GM21423 (cell line): Measurements from ENCODE around the gene VKORC1.
A peak's percentile ranks its signal among the peaks of the same experiment; 100 is the strongest.

Experiments used
- ATAC-seq: cut with Tn5 transposase; IDR thresholded peaks from one replicate; pipeline ENCODE4 v1.9.1; 2021; ENCODE audit warnings: mild to moderate bottlenecking, moderate library complexity; ENCODE audit not compliant: unreplicated experiment

VKORC1 gene

DNA sequence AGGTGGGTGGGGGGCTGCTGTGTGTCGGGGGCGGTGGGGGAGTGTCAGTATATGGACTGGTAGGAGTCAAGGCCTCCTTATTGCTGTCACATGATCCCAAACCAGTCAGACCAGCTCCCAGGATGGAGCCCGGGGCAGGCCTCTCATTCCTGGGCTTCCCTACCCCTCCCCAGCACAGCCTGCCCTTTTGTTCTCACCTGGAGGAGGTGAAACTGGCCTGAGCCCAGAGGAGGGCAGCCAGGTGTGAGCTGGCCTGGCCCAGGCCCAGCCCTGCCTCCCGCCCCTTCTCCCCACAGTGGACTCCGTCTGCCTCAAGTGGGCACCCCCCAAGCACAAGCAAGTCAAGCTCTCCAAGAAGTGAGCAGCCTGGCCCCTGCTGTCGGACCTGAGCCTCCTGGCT is 36.3 kb upstream of the VKORC1 start:
- no peak for ATAC-seq

GRCh38 chr16:31130336-31130891 is 35.8 kb upstream of the VKORC1 start:
- no peak for ATAC-seq

DNA sequence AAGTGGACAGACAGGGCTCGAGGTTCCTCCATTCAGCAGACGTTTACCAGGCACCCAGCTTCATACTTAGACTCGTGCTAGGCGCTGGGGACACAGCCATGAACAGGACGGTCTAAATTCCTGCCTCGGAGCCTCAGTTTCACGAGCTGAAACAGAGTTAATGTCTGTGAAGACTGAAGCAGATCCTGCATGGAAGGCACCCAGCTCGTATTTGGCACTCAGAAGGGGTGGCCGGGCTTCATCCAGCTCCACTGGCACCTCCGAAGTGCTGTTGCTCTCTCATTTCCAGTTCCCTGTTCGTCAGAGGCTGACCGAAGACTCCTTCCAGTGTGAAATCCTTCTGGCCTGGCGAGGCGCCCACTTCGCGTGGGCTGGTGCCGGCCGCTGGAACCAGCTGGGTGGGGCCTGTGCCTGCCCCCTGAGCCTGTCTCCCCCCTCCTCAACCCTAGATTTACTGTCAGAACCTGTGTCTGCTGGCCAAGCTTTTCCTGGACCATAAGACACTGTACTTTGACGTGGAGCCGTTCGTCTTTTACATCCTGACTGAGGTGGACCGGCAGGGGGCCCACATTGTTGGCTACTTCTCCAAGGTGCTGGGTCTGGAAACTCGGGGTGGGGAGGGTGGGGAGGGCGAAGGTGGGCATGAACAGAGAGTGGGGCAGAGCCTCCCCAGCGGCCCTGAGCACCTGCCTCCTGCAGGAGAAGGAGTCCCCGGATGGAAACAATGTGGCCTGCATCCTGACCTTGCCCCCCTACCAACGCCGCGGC is 35.2 kb upstream of the VKORC1 start:
- ATAC-seq: no peak

DNA sequence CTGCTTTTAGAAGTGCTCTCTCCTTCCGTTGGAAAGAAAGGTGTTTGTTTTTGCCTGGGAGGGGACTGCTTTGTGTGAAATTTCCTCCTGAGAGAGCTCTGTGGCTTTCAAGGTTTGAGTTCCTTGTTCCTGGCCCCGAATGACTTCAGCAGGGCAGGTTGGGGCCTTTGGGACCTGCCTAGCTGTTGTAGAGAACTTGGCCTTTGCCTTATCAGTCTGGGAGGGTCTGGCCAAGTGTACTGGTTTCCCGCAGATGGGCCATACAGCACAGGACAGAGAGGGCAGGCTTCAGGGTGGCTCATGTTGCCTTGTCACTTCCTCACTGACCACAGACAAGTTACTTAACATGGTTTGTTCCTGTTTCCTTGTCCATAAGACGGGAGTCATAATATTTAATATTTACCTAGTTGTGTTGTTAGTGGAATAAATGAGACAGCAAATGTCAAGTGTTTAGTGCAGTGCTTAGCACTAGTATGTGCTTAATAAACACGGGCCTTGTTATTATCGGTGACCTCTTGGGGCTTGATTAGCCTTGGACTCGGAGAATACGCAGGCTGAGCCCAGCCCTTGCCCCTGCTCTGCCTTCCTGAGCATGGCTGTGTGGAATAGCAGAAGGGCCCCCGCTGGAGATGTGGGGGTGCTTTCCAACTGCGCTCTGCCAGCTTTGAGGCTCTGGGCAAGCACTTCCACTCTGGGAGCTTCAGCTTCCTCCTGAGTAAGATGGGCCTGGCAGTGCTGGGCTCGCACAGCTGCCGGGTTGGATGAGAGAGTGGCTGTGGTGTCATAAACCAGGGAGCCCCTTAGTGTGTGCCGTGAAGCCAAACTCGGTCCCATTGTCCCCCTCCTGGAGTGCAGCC is 34.3 kb upstream of the VKORC1 start:
- ATAC-seq: no peak

DNA sequence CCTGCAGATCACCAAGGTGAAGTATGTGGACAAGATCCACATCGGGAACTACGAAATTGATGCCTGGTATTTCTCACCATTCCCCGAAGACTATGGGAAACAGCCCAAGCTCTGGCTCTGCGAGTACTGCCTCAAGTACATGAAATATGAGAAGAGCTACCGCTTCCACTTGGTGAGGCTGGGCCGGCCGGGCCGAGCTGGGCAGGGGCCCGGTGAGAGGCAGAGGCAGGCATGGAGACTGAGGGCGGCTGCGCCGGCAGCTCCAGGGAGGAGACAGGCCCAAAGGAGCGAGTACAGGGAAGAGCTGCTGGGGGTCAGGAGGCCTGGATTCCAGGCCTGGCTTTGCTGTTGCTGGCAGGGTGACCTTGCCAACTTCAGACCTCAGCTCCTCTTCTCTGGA is 32.6 kb upstream of the VKORC1 start:
- ATAC-seq: no peak

DNA sequence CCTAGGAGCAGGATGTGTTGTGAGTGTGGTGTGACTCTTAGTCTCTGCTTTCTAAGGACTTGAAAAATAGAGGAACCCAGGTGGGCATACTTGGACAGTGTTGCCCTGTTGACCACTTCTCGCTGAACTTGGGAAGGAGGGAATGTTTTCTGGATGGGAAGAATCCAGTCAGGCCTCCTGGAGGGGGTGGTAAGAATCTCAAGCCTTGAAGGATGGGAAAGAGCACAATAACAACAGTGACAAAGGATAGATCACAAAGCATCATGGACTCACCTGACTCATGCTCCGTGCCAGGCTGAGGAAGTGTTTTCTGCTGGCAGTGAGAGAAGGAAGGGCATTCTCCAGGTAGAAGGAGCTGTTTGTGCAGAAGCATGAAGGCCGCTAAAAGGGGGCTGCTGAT is 31.2 kb upstream of the VKORC1 start:
- ATAC-seq: no peak

DNA sequence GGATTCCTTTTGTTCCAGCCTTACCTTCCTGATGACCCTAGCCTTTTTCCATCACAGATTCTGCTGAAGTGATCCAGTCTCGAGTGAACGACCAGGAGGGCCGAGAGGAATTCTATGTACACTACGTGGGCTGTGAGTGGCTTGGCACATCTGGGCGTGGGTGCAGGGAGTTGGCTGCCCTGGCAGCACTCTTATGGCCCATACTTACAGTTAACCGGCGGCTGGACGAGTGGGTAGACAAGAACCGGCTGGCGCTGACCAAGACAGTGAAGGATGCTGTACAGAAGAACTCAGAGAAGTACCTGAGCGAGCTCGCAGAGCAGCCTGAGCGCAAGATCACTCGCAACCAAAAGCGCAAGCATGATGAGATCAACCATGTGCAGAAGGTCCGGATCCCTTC is 25.5 kb upstream of the VKORC1 start:
- ATAC-seq: no peak

DNA sequence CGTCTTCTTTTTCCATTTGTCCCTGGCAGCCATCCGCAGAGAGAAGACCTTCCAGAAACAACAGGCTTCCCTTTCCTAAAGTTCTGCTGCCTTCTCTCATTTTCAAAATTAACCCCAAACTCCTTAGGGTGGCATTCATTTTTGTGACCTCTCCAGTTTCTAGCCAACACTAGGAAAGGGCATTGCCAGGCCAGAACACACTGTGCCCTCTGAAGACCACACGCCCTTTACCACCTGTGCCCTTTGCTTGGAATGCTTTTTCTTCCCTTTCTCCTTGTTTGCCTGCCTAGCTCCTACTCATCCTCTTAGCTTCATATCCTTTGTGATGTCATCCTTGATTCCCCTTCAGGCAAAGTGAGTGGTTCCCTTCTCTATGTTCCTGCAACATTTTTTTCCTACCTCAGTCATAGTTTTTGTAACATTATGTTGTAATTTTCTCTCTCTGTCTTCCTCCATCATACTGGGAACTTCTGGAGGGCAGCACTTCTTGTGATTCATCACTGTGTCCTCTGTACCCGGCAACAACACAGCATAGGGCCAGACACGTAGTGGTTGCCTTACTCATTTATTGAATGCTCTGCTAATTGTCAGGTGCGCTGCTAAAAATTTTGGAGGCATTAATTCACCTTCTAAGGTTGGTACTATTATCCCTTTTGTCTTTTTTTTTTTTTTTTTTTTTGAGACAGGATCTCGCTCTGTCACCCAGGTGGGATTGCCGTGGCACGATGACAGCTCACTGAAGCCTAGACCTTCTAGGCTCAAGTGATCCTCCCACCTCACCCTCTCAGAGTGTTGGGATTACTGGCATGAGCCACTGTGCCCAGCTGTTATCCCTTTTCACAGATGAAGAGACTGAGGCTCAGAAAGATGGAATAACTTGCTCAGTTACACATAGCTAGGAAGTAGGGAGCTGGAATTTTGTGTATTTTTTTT is 23.9 kb upstream of the VKORC1 start:
- ATAC-seq: no peak

GRCh38 chr16:31117384-31118222 is 23.0 kb upstream of the VKORC1 start, which contains the start of gene KAT8:
KAT8 (plus strand) TSS chr16:31117664; CDS start chr16:31117682, 18 bp downstream.
- peak; percentile 85 for ATAC-seq

- ATAC-seq: no peak
These were observed 19.9 kb upstream of the VKORC1 start for GRCh38 chr16:31114468-31114867.

DNA sequence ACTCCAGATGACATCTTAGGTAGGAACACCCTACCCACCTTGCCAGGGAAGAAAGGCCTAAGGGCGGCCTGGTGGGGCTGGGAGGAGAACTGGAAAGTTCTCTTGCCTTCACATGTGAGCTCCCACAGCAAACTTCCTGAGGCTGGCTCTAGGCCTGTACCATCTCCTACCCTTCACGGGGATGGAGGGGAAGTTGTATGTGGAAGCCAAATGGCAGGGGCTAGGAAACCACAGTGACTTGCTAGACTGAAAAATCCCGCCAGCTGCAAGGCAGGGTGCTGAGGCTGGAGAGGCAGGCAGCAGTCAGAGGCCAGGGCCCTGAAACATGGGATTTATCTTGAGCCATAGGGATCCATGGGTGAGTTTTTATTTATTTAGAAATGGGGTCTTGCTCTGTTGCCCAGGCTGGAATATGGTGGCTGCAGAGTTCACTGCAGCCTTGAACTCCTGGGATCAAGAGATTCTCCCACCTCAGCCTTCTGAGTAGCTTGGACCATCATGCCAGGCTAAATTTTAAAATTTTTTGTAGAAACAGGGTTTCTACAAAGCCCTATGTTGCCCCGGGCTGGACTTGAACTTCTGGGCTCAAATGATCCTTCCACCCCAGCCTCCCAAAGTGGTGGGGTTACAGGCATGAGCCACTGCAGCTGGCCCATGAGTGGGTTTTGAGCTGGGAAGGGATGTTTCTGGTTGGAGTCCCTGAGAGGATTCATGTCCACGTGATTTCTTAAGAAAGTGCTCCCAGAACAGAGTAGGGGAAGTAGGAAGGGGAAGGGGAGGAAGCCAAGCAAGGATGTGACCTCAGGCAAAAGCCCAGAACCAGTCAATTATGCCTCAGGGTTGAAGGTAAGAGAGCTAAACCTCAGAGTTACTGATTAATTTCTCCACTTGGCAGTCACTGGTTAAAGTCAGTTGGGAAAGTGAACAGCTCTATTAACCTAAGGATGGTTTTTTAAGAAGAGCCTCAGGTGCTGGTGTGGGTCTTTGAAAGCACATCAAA is 18.8 kb upstream of the VKORC1 start:
- no peak for ATAC-seq

DNA sequence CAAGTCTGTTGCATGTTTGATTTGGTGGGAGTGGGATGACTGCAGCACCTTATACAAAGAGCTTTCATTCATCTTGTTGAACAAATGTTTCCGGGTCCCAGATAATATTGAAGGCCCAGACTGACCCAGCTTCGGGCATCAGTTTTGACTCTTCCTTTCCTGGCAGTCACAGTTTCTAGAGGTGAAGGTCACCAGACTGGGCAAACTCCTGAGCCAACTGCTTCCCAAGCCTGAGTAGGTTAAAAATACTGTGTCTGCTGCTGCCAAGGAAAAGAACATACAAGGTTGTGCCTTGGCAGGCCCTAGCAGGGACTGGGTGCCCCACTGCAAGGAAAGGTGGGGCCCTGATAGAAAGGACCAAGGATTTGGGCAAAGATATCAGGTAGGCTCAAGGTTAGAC is 18.1 kb upstream of the VKORC1 start:
- no peak for ATAC-seq

DNA sequence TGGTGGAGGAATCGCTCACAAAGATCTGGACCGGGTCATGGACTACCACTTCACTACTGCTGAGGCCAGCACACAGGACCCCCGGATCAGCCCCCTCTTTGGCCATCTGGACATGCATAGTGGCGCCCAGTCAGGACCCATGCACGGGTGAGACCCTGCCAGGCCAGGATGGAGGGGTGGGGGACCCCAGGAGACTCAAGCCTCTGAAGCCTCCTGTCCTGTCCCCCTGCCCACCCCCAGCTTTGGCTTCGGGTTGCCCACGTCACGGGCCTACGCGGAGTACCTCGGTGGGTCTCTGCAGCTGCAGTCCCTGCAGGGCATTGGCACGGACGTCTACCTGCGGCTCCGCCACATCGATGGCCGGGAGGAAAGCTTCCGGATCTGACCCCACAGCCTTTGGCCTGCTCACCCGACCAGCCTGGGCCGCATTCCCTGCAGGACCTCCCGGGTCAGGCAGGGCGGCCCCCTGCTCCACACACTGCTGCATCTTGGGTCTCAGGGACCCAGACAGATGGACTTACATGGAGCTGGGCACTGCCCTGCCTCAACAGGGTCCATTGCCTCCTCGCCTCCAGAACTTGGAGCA is 17.4 kb upstream of the VKORC1 start:
- no peak for ATAC-seq

- ATAC-seq: no peak
These were observed 15.8 kb upstream of the VKORC1 start for GRCh38 chr16:31110106-31111034.

GRCh38 chr16:31109622-31110021 is 15.0 kb upstream of the VKORC1 start:
- no peak for ATAC-seq

GRCh38 chr16:31108794-31109558 is 14.4 kb upstream of the VKORC1 start:
- ATAC-seq: no peak
